OCI-LY7 (cell line): ENCODE measurements around the gene LMX1A. TPM values are rescaled to one million over a fixed set of nuclear protein-coding genes. Genes with fewer than 3 reads are reported as not detected.

Experiments
- BruUV-seq: library from RNA; stranded (reverse); fragments of 400-500 nt; replicated peaks from 2 replicates; lab custom pipeline; 2021; lab: Mats Ljungman, UMichigan
- CTCF ChIA-PET: fragments of 300-600 bp; sonication (Branson Sonifier 250); formaldehyde crosslinking; loops from one replicate; lab custom pipeline; 2022; ENCODE audit warnings: antibody characterized with exemption; ENCODE audit not compliant: unreplicated experiment; lab: Charles Lee
- POLR2A ChIA-PET: fragments of 300-600 bp; sonication (Branson Sonifier 250); formaldehyde crosslinking; loops from one replicate; lab custom pipeline; 2022; ENCODE audit warnings: antibody characterized with exemption; lab: Charles Lee
- DNase-seq: peaks from one replicate; pipeline ENCODE4 v3.0.0-alpha.2; 2015; ENCODE audit warnings: low spot score
- H2AFZ ChIP-seq: fragments of 200-600 bp; sonication (generic), shearing (Covaris generic); 2 replicates; pipeline ENCODE4 v1.6.1; 2014; ENCODE audit warnings: mild to moderate bottlenecking, antibody characterized with exemption, low read length, moderate library complexity
- H3K27ac ChIP-seq: fragments of 200-600 bp; sonication (generic); 2 replicates; pipeline ENCODE4 v1.5.1; 2014; ENCODE audit warnings: mixed run types, low read depth, mild to moderate bottlenecking, moderate library complexity, low read length, inconsistent platforms; ENCODE audit not compliant: poor library complexity, severe bottlenecking
- H3K36me3 ChIP-seq: fragments of 200-600 bp; sonication (generic); 2 replicates; pipeline ENCODE4 v1.6.1; 2014; ENCODE audit warnings: mild to moderate bottlenecking, antibody characterized with exemption, low read length, moderate library complexity, mixed read lengths; ENCODE audit not compliant: insufficient read depth
- H3K4me1 ChIP-seq: fragments of 200-600 bp; sonication (generic); 2 replicates; pipeline ENCODE4 v1.5.1; 2014; ENCODE audit warnings: mild to moderate bottlenecking, low read length; ENCODE audit not compliant: insufficient read depth, poor library complexity, severe bottlenecking
- H3K4me2 ChIP-seq: fragments of 200-600 bp; sonication (generic); 2 replicates; pipeline ENCODE4 v1.6.1; 2014; ENCODE audit warnings: mild to moderate bottlenecking, low read length
- H3K4me3 ChIP-seq: fragments of 200-600 bp; sonication (generic); 2 replicates; pipeline ENCODE4 v1.5.1; 2014; ENCODE audit warnings: mild to moderate bottlenecking, low read depth, low read length; ENCODE audit not compliant: poor library complexity, severe bottlenecking
- H3K79me2 ChIP-seq: fragments of 200-600 bp; sonication (generic); 2 replicates; pipeline ENCODE4 v1.6.1; 2016; ENCODE audit warnings: low read depth, mild to moderate bottlenecking, low read length, moderate library complexity, mixed read lengths; ENCODE audit not compliant: insufficient read depth
- H3K9me2 ChIP-seq: fragments of 200-600 bp; sonication (generic); 2 replicates; pipeline ENCODE4 v1.6.1; 2016; ENCODE audit warnings: mild to moderate bottlenecking, low read length, mixed read lengths; ENCODE audit not compliant: insufficient read depth
- H3K9me3 ChIP-seq: fragments of 200-600 bp; sonication (generic); 2 replicates; pipeline ENCODE4 v1.6.1; 2014; ENCODE audit warnings: mild to moderate bottlenecking, mixed run types, low read length, mixed read lengths
- H4K20me1 ChIP-seq: fragments of 200-600 bp; sonication (generic); 2 replicates; pipeline ENCODE4 v1.6.1; 2014; ENCODE audit warnings: mild to moderate bottlenecking, antibody characterized with exemption, low read length, moderate library complexity, mixed read lengths; ENCODE audit not compliant: insufficient read depth
- CTCF ChIP-seq: fragments of 200-600 bp; sonication (generic); conservative IDR thresholded peaks from 2 replicates; pipeline ENCODE4 v1.5.1; 2014; ENCODE audit warnings: mild to moderate bottlenecking, antibody characterized with exemption, low read length, moderate library complexity, mixed read lengths
- EZH2phosphoT487 ChIP-seq: fragments of 200-600 bp; sonication (generic); IDR thresholded peaks from 2 replicates; pipeline ENCODE4 v1.6.1; 2018; ENCODE audit warnings: low read depth, borderline replicate concordance, mild to moderate bottlenecking, mixed run types, antibody characterized with exemption, low read length, moderate library complexity, mixed read lengths
- intact Hi-C: fragments of 100-400 bp; cut with micrococcal nuclease; formaldehyde crosslinking; loops from one replicate; pipeline ENCODE4 v1.10.0; 2022; ENCODE audit not compliant: unreplicated experiment
- total RNA-seq, 2 experiments: library from RNA; depleted of rRNA in 1 of 2; stranded (reverse); fragments of >200 nt in 1 of 2; shearing (Covaris generic) in 1 of 2; gene quantifications; 2 replicates each; pipeline ENCODE4 v1.2.3, GENCODE V29; 2014 to 2022

Gene LMX1A
- total RNA-seq, 2 experiments from 2014 or later: not detected

DNA sequence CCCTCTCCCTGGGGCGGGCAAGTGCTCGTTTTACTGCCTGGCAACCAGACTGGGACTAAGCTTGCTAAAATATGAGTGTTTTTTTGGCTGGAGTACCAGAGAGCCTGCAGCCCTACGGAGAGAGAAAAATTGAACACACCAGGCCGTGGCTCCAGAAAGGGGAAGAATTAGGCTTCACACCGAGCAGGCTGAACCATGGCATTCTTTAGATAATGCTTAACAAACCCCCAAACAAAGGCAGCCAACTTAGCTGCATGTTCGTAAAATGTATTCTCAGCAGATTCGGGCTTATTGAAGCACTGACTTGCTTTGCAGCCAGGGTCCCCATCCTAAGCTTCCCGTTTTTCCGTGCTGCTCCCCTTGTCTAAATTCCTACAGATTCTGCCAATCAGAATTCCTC lies 76.6 kb downstream of the LMX1A start:
- TF ChIP-seq EZH2phosphoT487: no peak
- no peak for TF ChIP-seq CTCF
- H3K9me3 ChIP-seq: no peaks in the 10 kb centered on the region
- ChIA-PET CTCF (no interaction called here), POLR2A (no interaction called here)
- H3K4me2 ChIP-seq: no peak overlapping the region
- no peaks in the 10 kb centered on the region for H3K9me2 ChIP-seq
- no peak overlapping the region for H3K27ac ChIP-seq
- no TSS peak for BruUV-seq
- no peak overlapping the region for H3K4me3 ChIP-seq
- intact Hi-C loops: no loop called here
- H3K36me3 ChIP-seq: no peaks in the 10 kb centered on the region
- no peaks in the 10 kb centered on the region for H3K4me1 ChIP-seq
- H2AFZ ChIP-seq: no peak overlapping the region
- no peak for DNase-seq
- no peaks in the 10 kb centered on the region for H3K79me2 ChIP-seq
- H4K20me1 ChIP-seq: no peaks in the 10 kb centered on the region

DNA sequence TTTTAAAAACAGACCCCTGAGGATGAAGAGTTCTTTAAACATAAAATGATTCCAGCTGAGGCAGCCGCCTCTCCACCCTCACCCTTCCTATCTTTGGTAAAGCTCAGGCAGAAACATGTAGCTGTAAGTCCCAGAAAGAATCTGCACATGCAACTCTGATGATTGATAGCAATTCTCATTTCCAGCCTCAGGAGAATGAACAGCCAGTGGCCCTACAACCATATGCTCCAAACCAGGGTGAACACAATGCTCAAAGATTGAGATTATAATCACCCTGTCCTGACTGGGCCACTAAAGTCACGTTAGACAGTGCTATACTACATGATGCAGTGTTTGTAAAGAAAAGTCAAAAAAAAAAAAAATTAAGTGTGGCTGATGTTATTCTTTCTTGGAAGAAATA lies 80.2 kb downstream of the LMX1A start:
- intact Hi-C loops: no loop called here
- DNase-seq: no peak
- Histone ChIP-seq H3K4me1 (no peaks in the 10 kb centered on the region), H3K9me2 (no peaks in the 10 kb centered on the region), H4K20me1 (no peaks in the 10 kb centered on the region), H2AFZ (no peak overlapping the region), H3K4me2 (no peak overlapping the region), H3K4me3 (no peak overlapping the region), H3K27ac (no peak overlapping the region), H3K36me3 (no peaks in the 10 kb centered on the region), H3K9me3 (no peaks in the 10 kb centered on the region), H3K79me2 (no peaks in the 10 kb centered on the region)
- CTCF ChIA-PET: no interaction called here
- no TSS peak for BruUV-seq
- POLR2A ChIA-PET: no interaction called here
- TF ChIP-seq EZH2phosphoT487 (no peak), CTCF (no peak)

DNA sequence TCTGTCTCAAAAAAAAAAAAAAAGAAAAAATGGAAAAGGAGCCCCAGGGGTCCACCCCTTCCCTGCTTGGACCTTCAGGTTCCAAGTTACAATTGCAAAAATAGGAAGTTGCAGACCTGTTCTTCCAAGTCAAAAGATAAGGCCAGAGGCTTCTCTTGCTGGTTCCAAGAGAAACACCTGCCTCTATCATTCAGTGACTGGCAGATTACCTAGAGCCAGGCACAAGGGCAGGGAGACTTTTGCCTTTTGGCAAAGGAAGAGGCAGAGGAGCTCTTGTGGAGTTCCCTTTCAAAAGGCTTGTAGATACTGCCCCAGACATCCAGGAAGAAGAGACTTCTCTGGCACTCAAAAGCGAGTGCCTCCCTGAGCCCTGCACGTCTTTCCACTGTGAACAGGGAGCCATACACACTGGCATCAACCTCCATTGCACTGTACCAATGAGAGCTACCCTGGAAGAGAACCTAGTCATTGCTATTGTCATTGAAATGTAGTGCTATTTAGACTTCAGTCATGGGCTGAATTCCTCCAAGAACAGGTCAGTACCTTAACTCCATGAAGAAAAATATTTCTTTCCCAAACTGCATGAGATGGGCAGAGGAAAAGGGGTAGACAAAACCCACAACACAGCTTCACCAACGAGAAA lies 91.2 kb downstream of the LMX1A start:
- no peak overlapping the region for H2AFZ ChIP-seq
- ChIA-PET POLR2A (interaction anchor here (0.7 kb wide), 1 partner anchor 117 kb away, joined by 5 read pairs; no protein-coding TSS in a partner anchor), CTCF (no interaction called here)
- H3K27ac ChIP-seq: no peak overlapping the region
- no peaks in the 10 kb centered on the region for H3K79me2 ChIP-seq
- H3K36me3 ChIP-seq: no peaks in the 10 kb centered on the region
- BruUV-seq: no TSS peak
- H3K9me3 ChIP-seq: no peaks in the 10 kb centered on the region
- no peak overlapping the region for H3K4me3 ChIP-seq
- no peak overlapping the region for H3K4me2 ChIP-seq
- intact Hi-C loops: no loop called here
- no peaks in the 10 kb centered on the region for H4K20me1 ChIP-seq
- H3K9me2 ChIP-seq: no peaks in the 10 kb centered on the region
- H3K4me1 ChIP-seq: no peaks in the 10 kb centered on the region
- no peak for TF ChIP-seq CTCF
- TF ChIP-seq EZH2phosphoT487: no peak
- no peak for DNase-seq
